BLaER1 (cell line): ENCODE measurements around the gene PCK2.
"Not testable (repeated sequence)": the region's sequence is repeated elsewhere in the genome, so short reads cannot be mapped to it uniquely, and the experiment has no call there.

ENCODE experiments used
- H3K27ac ChIP-seq: shearing (Covaris generic); formaldehyde crosslinking; 2 replicates; pipeline ENCODE4 v1.8.1; 2022
- H3K27me3 ChIP-seq: shearing (Covaris generic); formaldehyde crosslinking; 2 replicates; pipeline ENCODE4 v1.8.1; 2022
- H3K36me3 ChIP-seq: shearing (Covaris generic); formaldehyde crosslinking; 2 replicates; pipeline ENCODE4 v1.8.1; 2022
- H3K4me1 ChIP-seq: shearing (Covaris generic); formaldehyde crosslinking; 2 replicates; pipeline ENCODE4 v1.8.1; 2022
- H3K4me2 ChIP-seq: shearing (Covaris generic); formaldehyde crosslinking; 2 replicates; pipeline ENCODE4 v1.8.1; 2022
- H3K4me3 ChIP-seq: shearing (Covaris generic); formaldehyde crosslinking; 2 replicates; pipeline ENCODE4 v1.8.1; 2022
- H3K9ac ChIP-seq: shearing (Covaris generic); formaldehyde crosslinking; 2 replicates; pipeline ENCODE4 v1.8.1; 2022
- H3K9me3 ChIP-seq: shearing (Covaris generic); formaldehyde crosslinking; 2 replicates; pipeline ENCODE4 v1.8.1; 2022
- H4K20me1 ChIP-seq: shearing (Covaris generic); formaldehyde crosslinking; 2 replicates; pipeline ENCODE4 v1.8.1; 2022
- Cebpa-rat ChIP-seq: shearing (Covaris generic); IDR thresholded peaks from 2 replicates; pipeline ENCODE4 v1.8.1; 2022

PCK2 gene

DNA sequence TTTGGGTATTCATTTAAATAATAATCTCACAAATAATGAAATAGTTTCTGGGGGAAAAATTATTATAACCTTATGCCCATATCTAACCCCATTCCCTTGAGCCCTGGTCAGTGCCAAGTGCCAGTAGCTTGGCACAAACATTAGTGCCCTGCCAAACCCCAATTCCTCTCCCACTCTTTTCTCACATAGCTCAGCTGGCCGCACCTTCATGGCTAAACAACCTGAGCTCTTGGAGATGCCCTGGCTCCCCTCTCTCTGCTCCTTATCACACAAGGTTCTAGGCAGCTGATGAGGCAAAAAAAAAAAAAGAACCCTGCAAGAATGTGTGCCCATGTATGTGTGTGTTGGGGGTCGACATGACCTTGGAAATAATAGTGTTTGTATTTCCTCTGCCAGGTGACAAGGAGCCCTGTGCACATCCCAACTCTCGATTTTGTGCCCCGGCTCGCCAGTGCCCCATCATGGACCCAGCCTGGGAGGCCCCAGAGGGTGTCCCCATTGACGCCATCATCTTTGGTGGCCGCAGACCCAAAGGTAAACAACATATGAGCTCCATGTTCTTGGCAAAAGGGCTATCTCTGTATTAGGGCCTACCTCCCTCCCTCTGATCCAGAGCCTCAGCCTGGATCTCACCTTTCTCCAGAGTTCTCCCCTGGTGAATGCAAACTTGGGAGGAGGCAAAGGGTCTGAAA, 8.4 kb downstream of the PCK2 start:
- Histone ChIP-seq H3K4me1 (no peaks in the 10 kb centered on the region), H3K36me3 (peaks cover 80% of the 10 kb centered on the region), H3K9me3 (peaks cover 29% of the 10 kb centered on the region), H3K27me3 (no peaks in the 10 kb centered on the region), H4K20me1 (no peaks in the 10 kb centered on the region), H3K4me2 (no peak overlapping the region), H3K4me3 (no peak overlapping the region), H3K9ac (no peak overlapping the region), H3K27ac (no peak overlapping the region)
- TF ChIP-seq Cebpa-rat, result no peak

DNA sequence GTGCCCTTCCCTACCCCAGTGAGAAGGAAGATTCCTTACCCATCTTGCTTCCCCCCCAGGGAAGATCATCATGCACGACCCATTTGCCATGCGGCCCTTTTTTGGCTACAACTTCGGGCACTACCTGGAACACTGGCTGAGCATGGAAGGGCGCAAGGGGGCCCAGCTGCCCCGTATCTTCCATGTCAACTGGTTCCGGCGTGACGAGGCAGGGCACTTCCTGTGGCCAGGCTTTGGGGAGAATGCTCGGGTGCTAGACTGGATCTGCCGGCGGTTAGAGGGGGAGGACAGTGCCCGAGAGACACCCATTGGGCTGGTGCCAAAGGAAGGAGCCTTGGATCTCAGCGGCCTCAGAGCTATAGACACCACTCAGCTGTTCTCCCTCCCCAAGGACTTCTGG, 9.3 kb downstream of the PCK2 start:
- TF ChIP-seq Cebpa-rat, result no peak
- no peak overlapping the region for H3K4me2 ChIP-seq
- no peak overlapping the region for H3K4me3 ChIP-seq
- peaks cover 70% of the 10 kb centered on the region for H3K36me3 ChIP-seq
- H3K9ac ChIP-seq, result no peak overlapping the region
- H3K4me1 ChIP-seq, result peaks cover 2% of the 10 kb centered on the region
- H3K27me3 ChIP-seq, result no peaks in the 10 kb centered on the region
- H3K27ac ChIP-seq, result no peak overlapping the region
- H3K9me3 ChIP-seq, result peaks cover 29% of the 10 kb centered on the region
- no peaks in the 10 kb centered on the region for H4K20me1 ChIP-seq

DNA sequence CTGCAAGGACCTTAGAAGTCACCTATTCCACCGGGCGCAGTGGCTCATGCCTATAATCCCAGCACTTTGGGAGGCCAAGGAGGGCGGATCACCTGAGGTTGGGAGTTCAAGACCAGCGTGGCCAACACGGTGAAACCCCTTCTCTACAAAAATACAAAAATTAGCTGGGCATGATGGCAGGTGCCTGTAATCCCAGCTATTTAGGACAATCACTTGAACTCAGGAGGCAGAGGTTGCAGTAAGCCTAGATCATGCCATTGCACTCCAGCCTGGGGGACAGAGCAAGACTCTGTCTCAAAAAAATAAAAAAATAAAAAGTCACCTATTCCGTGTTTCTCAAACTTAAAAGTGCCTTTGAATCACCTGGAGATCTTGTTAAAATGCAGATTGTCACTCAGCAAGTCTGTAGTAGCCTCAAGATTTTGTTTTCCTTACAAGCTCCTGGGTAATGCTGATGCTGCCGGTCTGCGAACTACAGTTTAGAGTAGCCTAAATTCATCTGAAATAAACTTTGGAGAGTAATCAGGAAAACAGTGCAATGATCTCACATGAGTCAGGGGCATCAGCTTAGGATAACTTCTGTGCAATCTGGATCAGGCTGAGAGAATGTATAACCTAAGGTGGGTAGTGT, 11.6 kb downstream of the PCK2 start:
- Histone ChIP-seq H3K36me3 (peaks cover 48% of the 10 kb centered on the region), H3K4me1 (peaks cover 20% of the 10 kb centered on the region), H3K9me3 (peaks cover 29% of the 10 kb centered on the region)
- not testable (repeated sequence) for H3K4me3 ChIP-seq, H3K27me3 ChIP-seq, H3K4me2 ChIP-seq, H4K20me1 ChIP-seq, H3K27ac ChIP-seq, H3K9ac ChIP-seq

DNA sequence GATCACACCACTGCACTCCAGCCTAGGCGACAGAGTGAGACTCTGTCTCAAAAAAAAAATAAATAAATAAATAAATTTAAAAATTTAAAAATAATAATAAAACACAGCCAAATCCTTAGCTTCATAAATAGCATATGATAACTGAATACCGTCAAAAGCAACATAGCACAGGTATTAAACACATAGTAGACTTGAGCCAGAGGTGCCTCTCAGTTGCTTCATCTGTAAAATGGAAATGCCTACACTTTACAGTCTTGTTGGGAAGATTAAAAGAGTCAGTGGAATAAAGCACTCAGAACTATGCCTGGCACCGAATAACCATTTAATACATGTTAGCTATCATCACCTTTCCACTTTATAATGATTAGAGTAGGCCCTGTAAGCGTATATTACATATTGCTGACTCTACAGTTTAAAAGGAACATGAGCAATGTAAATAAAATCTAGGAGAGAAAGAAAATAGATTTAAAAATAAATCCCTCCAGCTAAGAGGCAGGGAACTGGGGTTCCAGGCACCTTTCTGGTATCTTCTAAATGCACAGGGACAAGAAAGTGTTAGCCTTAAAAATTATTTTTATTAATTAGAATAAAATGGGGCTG, 12.7 kb downstream of the PCK2 start:
- Histone ChIP-seq H3K27ac (no peak overlapping the region), H3K9ac (no peak overlapping the region), H3K27me3 (no peaks in the 10 kb centered on the region), H3K36me3 (peaks cover 37% of the 10 kb centered on the region), H3K9me3 (peaks cover 29% of the 10 kb centered on the region), H3K4me1 (peaks cover 25% of the 10 kb centered on the region), H3K4me2 (no peak overlapping the region), H4K20me1 (no peaks in the 10 kb centered on the region), H3K4me3 (no peak overlapping the region)
- no peak for TF ChIP-seq Cebpa-rat

DNA sequence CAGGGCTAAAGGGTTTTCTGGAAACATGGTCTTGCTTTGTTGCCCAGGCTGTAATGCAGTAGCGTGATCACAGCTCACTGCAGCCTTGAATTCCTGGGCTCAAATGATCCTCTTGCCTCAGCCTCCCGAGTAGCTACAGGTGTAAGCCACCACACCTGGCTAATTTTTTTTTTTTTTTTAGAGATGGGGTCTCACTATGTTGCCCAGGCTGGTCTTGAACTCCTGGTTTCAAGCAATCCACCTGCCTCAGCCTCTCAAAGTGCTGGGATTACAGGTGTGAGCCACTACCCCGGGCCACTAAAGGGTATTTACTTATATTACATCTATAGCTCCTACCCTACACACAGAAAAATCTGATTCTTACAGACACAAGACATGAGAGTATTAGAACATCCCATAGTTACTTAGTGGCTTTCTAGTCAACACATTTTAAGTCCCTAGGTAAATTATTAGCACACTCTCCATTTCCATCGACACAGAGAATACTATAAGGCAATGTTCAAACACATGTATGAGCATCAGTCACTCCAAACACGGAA, 14.3 kb downstream of the PCK2 start:
- Histone ChIP-seq H3K9me3 (peaks cover 19% of the 10 kb centered on the region), H3K9ac (no peak overlapping the region), H3K4me2 (no peak overlapping the region), H3K36me3 (peaks cover 21% of the 10 kb centered on the region), H3K4me3 (no peak overlapping the region), H4K20me1 (no peaks in the 10 kb centered on the region), H3K27me3 (no peaks in the 10 kb centered on the region), H3K4me1 (peaks cover 26% of the 10 kb centered on the region), H3K27ac (no peak overlapping the region)
- TF ChIP-seq Cebpa-rat, result no peak

DNA sequence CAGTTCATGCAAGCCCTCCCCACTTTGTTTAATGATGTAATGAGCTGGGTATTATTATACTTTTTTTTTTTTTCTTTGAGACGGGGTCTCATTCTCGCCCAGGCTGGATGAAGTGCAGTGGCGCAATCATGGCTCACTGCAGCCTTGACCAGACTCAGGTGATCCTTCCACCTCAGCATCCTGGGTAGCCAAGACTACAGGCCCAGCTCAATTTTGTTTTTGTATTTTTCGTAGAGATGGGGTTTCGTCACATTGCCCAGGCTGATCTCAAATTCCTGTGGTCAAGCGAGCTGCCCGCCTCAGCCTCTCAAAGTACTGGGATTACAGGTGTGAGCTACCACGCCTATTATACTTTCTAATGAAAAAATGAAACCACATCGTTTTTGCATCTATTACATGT, 15.9 kb downstream of the PCK2 start:
- Histone ChIP-seq H3K4me1 (peaks cover 28% of the 10 kb centered on the region), H3K4me2 (no peak overlapping the region), H3K4me3 (no peak overlapping the region), H3K9ac (no peak overlapping the region), H3K36me3 (peaks cover 4% of the 10 kb centered on the region; the same call in 1 of the 2 replicates), H3K9me3 (peaks cover 2% of the 10 kb centered on the region; the same call in 1 of the 2 replicates), H3K27ac (no peak overlapping the region), H3K27me3 (no peaks in the 10 kb centered on the region), H4K20me1 (no peaks in the 10 kb centered on the region)
- no peak for TF ChIP-seq Cebpa-rat

DNA sequence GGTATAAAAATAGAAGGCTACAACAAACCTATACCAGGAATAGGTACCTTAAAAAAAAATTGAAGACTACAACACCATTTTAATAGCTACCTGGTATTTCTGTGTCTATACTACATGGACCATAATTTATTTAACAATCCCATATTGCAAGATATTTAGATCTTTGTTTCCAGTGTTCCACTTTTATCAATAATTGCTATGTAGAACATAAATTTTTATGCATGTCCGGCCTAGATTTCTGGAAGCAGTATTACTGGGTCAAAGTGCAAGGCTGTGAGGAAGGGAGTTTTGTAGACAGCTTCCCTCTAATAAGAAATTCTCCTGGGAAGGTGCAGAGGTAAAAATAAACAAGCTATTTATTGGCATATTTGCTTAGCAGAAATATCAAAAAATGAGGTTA, 16.4 kb downstream of the PCK2 start:
- no peaks in the 10 kb centered on the region for H3K27me3 ChIP-seq
- H4K20me1 ChIP-seq, result no peaks in the 10 kb centered on the region
- no peak overlapping the region for H3K4me2 ChIP-seq
- peaks cover 30% of the 10 kb centered on the region for H3K4me1 ChIP-seq
- no peak overlapping the region for H3K9ac ChIP-seq
- H3K4me3 ChIP-seq, result no peak overlapping the region
- H3K27ac ChIP-seq, result no peak overlapping the region
- H3K9me3 ChIP-seq, result no peaks in the 10 kb centered on the region
- H3K36me3 ChIP-seq, result no peaks in the 10 kb centered on the region
- no peak for TF ChIP-seq Cebpa-rat

DNA sequence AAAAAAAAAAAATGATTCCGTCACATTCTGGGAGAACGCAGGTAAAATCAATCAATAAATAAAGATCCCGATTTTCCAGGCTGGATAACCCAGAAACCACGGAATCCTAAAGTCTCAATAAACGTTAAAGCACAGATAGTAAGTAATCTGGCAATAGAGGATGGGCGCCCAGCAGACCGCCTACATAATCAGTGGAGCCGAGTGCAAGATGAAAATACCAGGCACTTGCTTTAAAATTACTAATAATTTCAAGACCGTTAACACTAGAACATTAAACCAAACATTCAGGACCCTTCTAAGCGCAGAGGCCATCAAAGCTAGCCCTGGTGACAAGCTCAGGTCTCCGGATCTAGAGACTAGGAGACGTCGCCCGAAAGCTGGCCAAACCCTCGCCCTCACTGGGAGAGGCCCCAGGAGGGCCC, 19.3 kb downstream of the PCK2 start:
- Histone ChIP-seq H3K27me3 (no peaks in the 10 kb centered on the region), H3K4me1 (peaks cover 42% of the 10 kb centered on the region), H3K27ac (peak overlapping the region; percentile 95), H4K20me1 (no peaks in the 10 kb centered on the region), H3K9me3 (no peaks in the 10 kb centered on the region), H3K4me3 (peak overlapping the region; percentile 75), H3K36me3 (peaks cover 23% of the 10 kb centered on the region), H3K4me2 (peak overlapping the region; percentile 100), H3K9ac (peak overlapping the region; percentile 87)
- TF ChIP-seq Cebpa-rat, result no peak

DNA sequence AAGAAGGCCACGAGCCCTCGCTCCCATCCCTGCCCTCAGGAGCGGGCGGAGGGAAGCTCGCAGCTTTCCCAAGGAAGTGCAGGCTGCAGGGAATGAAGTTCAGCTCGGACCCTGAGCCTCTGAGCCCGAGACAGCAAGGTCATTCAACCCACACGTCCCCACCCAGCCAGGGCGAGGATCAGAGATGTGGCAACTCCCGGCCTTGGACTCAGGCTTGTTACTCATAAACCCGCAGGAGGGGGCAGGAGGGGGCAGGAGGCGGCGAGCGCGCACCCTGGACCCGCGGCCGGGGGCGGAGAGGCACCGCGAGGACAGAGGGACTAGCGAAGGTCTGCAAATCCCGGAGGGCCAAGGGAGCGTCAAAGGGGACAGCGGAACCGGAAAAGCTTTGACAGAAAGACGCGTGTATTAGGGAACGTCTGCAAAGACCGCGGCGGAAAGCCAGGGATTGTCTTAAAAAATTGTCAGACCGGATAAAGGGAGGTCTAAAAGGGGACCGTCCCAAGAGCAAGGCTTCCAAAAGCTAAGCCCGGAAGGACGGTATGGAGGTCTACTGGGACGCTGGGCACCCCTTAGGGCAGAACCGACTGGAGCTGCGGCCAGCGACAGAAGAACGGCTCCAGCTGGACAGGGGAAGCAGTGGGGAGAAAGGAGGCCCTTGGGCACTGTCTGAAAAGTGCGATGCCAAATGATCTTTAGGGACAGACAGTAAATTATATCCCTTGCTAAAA, 19.9 kb downstream of the PCK2 start:
- H3K27ac ChIP-seq, result peak overlapping the region; percentile 95
- no peaks in the 10 kb centered on the region for H3K27me3 ChIP-seq
- peaks cover 29% of the 10 kb centered on the region for H3K36me3 ChIP-seq
- H3K9me3 ChIP-seq, result no peaks in the 10 kb centered on the region
- H4K20me1 ChIP-seq, result no peaks in the 10 kb centered on the region
- H3K4me1 ChIP-seq, result peaks cover 36% of the 10 kb centered on the region
- 0 out of 2 replicates have a peak, but pooled peaks have one; percentile 22 for TF ChIP-seq Cebpa-rat
- peak overlapping the region; percentile 87 for H3K9ac ChIP-seq
- H3K4me3 ChIP-seq, result peak overlapping the region; percentile 75
- peak overlapping the region; percentile 100 for H3K4me2 ChIP-seq
